NB4 (cell line): ENCODE measurements around the gene TMEM263.

ENCODE experiments used
- MYC ChIP-seq: IDR thresholded peaks from 2 replicates; pipeline ENCODE4 v1.6.1; 2011; ENCODE audit warnings: low read depth, low read length
- POLR2A ChIP-seq: IDR thresholded peaks from 2 replicates; pipeline ENCODE4 v1.6.1; 2011; ENCODE audit warnings: mild to moderate bottlenecking; ENCODE audit not compliant: insufficient read length; ENCODE audit errors: extremely low read depth
- TF ChIP-seq, protein P1 (sequence below): IDR thresholded peaks from one replicate; pipeline ENCODE4 v1.5.1; 2012; ENCODE audit warnings: low read depth, low read length
- TF ChIP-seq, protein P2 (sequence below): IDR thresholded peaks from 2 replicates; pipeline ENCODE4 v1.6.1; 2011; ENCODE audit warnings: low read depth, low read length

DNA sequence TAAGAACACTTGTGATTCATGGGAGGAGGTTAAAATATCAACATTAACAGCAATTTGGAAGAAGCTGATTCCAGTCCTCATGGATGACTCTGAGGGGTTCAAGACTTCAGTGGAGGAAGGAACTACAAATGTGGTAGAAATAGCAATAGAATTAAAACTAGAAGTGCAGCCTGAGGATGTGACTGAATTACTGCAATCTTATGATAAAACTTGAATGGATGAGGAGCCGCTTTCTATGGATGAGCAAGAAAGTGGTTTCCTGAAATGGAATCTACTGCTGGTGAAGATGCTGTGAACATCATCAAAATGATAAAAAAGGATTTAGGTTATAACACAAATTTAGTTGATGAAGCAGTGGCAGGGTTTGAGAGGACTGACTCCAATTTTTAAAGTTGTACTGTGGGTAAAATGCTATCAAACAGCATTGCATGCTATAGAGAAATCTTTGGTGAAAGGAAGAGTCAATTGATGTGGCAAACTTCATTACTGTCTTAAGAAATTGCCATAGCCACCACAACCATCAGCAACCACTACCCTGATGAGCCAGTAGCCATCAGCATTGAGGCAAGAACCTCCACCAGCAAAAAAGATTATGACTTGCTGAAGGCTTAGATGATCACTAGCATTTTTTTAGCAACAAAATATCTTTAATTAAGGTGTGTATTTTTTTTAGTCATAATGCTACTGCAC is 57.2 kb downstream of the TMEM263 start:
- TF ChIP-seq, protein P1, sequence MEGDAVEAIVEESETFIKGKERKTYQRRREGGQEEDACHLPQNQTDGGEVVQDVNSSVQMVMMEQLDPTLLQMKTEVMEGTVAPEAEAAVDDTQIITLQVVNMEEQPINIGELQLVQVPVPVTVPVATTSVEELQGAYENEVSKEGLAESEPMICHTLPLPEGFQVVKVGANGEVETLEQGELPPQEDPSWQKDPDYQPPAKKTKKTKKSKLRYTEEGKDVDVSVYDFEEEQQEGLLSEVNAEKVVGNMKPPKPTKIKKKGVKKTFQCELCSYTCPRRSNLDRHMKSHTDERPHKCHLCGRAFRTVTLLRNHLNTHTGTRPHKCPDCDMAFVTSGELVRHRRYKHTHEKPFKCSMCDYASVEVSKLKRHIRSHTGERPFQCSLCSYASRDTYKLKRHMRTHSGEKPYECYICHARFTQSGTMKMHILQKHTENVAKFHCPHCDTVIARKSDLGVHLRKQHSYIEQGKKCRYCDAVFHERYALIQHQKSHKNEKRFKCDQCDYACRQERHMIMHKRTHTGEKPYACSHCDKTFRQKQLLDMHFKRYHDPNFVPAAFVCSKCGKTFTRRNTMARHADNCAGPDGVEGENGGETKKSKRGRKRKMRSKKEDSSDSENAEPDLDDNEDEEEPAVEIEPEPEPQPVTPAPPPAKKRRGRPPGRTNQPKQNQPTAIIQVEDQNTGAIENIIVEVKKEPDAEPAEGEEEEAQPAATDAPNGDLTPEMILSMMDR: no peak
- TF ChIP-seq POLR2A: no peak
- TF ChIP-seq, protein P2, sequence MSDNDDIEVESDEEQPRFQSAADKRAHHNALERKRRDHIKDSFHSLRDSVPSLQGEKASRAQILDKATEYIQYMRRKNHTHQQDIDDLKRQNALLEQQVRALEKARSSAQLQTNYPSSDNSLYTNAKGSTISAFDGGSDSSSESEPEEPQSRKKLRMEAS: no peak
- TF ChIP-seq MYC: no peak
